H9 (cell line): ENCODE measurements around the gene LTB4R2. TPM values are rescaled to one million over a fixed set of nuclear protein-coding genes. Genes with fewer than 3 reads are reported as not detected.

Source experiments
- DNase-seq: peaks from one replicate; pipeline ENCODE4 v3.0.0-alpha.2; 2017
- H2AFZ ChIP-seq: one replicate; pipeline ENCODE4 v1.6.1; 2013; ENCODE audit warnings: mild to moderate bottlenecking, low read length, control low read depth, moderate library complexity
- H2AK5ac ChIP-seq: 2 replicates; pipeline ENCODE4 v1.6.1; 2013; ENCODE audit warnings: low read length, control low read depth, mixed read lengths; ENCODE audit not compliant: insufficient read length
- H2BK120ac ChIP-seq: one replicate; pipeline ENCODE4 v1.6.1; 2013; ENCODE audit warnings: low read depth, mild to moderate bottlenecking, low read length, control low read depth, inconsistent platforms; ENCODE audit not compliant: poor library complexity, severe bottlenecking
- H2BK12ac ChIP-seq: 2 replicates; pipeline ENCODE4 v1.6.1; 2013; ENCODE audit warnings: low read length, control low read depth, mixed read lengths, low read depth; ENCODE audit not compliant: insufficient read length
- H2BK15ac ChIP-seq: 2 replicates; pipeline ENCODE4 v1.6.1; 2013; ENCODE audit warnings: low read depth, low read length, control low read depth
- H2BK20ac ChIP-seq: one replicate; pipeline ENCODE4 v1.6.1; 2013; ENCODE audit warnings: low read depth, mild to moderate bottlenecking, low read length, control low read depth, inconsistent platforms; ENCODE audit not compliant: poor library complexity, severe bottlenecking
- H2BK5ac ChIP-seq: 2 replicates; pipeline ENCODE4 v1.6.1; 2013; ENCODE audit warnings: low read length, control low read depth, mixed read lengths; ENCODE audit not compliant: insufficient read length
- H3K14ac ChIP-seq: 2 replicates; pipeline ENCODE4 v1.6.1; 2013; ENCODE audit warnings: low read length, control low read depth; ENCODE audit not compliant: insufficient read depth
- H3K18ac ChIP-seq: 2 replicates; pipeline ENCODE4 v1.6.1; 2013; ENCODE audit warnings: low read depth, mild to moderate bottlenecking, mixed read lengths, low read length, control low read depth; ENCODE audit not compliant: insufficient read length
- H3K23ac ChIP-seq: 2 replicates; pipeline ENCODE4 v1.6.1; 2013; ENCODE audit warnings: low read length, control low read depth, mixed read lengths, low read depth; ENCODE audit not compliant: insufficient read length
- H3K23me2 ChIP-seq: 2 replicates; pipeline ENCODE4 v1.6.1; 2013; ENCODE audit warnings: low read depth, mild to moderate bottlenecking, mixed read lengths, low read length, control low read depth; ENCODE audit not compliant: insufficient read length, poor library complexity, severe bottlenecking
- H3K27ac ChIP-seq: 2 replicates; pipeline ENCODE4 v1.5.1; 2013; ENCODE audit warnings: low read length, control low read depth, mixed read lengths, low read depth; ENCODE audit not compliant: insufficient read length
- H3K27me3 ChIP-seq: 2 replicates; pipeline ENCODE4 v1.6.1; 2013; ENCODE audit warnings: low read length, control low read depth, inconsistent platforms; ENCODE audit not compliant: insufficient read depth
- H3K4ac ChIP-seq: 2 replicates; pipeline ENCODE4 v1.6.1; 2013; ENCODE audit warnings: low read depth, mild to moderate bottlenecking, control low read depth, inconsistent platforms, low read length, moderate library complexity
- H3K4me1 ChIP-seq: 2 replicates; pipeline ENCODE4 v1.6.1; 2013; ENCODE audit warnings: low read length, control low read depth, inconsistent platforms; ENCODE audit not compliant: insufficient read depth
- H3K4me2 ChIP-seq: 2 replicates; pipeline ENCODE4 v1.6.1; 2013; ENCODE audit warnings: low read length, control low read depth, mixed read lengths; ENCODE audit not compliant: insufficient read length, insufficient read depth
- H3K56ac ChIP-seq: 2 replicates; pipeline ENCODE4 v1.6.1; 2013; ENCODE audit warnings: low read depth, mild to moderate bottlenecking, mixed read lengths, low read length, control low read depth; ENCODE audit not compliant: insufficient read length
- H3K79me1 ChIP-seq: 2 replicates; pipeline ENCODE4 v1.6.1; 2013; ENCODE audit warnings: low read depth, mild to moderate bottlenecking, moderate library complexity, low read length, control low read depth, inconsistent platforms; ENCODE audit not compliant: insufficient read depth, poor library complexity, severe bottlenecking
- H3K79me2 ChIP-seq: 2 replicates; pipeline ENCODE4 v1.6.1; 2013; ENCODE audit warnings: low read length, control low read depth, inconsistent platforms; ENCODE audit not compliant: insufficient read depth
- H3K9ac ChIP-seq: 2 replicates; pipeline ENCODE4 v1.6.1; 2013; ENCODE audit warnings: low read length, control low read depth, mixed read lengths; ENCODE audit not compliant: insufficient read length; ENCODE audit errors: extremely low read depth
- H3K9me3 ChIP-seq: one replicate; pipeline ENCODE4 v1.6.1; 2013; ENCODE audit warnings: low read depth, low read length, inconsistent platforms; ENCODE audit not compliant: control insufficient read depth
- H3T11ph ChIP-seq: one replicate; pipeline ENCODE4 v1.6.1; 2013; ENCODE audit warnings: mild to moderate bottlenecking, low read length, control low read depth, inconsistent platforms
- H4K20me1 ChIP-seq: one replicate; pipeline ENCODE4 v1.6.1; 2013; ENCODE audit not compliant: control insufficient read depth, insufficient read length, insufficient read depth
- H4K5ac ChIP-seq: 2 replicates; pipeline ENCODE4 v1.6.1; 2013; ENCODE audit warnings: low read depth, mild to moderate bottlenecking, mixed read lengths, low read length, control low read depth; ENCODE audit not compliant: insufficient read length
- H4K8ac ChIP-seq: replicated peaks from 2 replicates; pipeline ENCODE4 v1.6.1; 2013; ENCODE audit warnings: low read length, control low read depth, mixed read lengths, low read depth; ENCODE audit not compliant: insufficient read length
- H4K91ac ChIP-seq: 2 replicates; pipeline ENCODE4 v1.6.1; 2013; ENCODE audit warnings: low read depth, mild to moderate bottlenecking, moderate library complexity, mixed read lengths, low read length, control low read depth; ENCODE audit not compliant: insufficient read length
- H3K27ac Mint-ChIP-seq, 3 experiments: 2 replicates in 2 of 3; 3 replicates in 1 of 3; pipeline ENCODE4 v1.8.0; 2020 to 2021; ENCODE audit warnings: mixed read lengths in 3 of 3, mild to moderate bottlenecking in 1 of 3, moderate library complexity in 1 of 3
- H3K27me3 Mint-ChIP-seq: 2 replicates; pipeline ENCODE4 v1.8.0; 2021; ENCODE audit warnings: low read depth, mild to moderate bottlenecking, moderate library complexity, mixed read lengths
- H3K36me3 Mint-ChIP-seq, 3 experiments: 2 replicates in 2 of 3; 3 replicates in 1 of 3; pipeline ENCODE4 v1.8.0; 2020 to 2021; ENCODE audit warnings: low read depth in 3 of 3, mixed read lengths in 3 of 3; ENCODE audit not compliant: insufficient read depth in 1 of 3
- H3K4me1 Mint-ChIP-seq, 2 experiments: 2 replicates each; pipeline ENCODE4 v1.8.0; 2020; ENCODE audit warnings: mixed read lengths in 2 of 2
- H3K4me3 Mint-ChIP-seq, 2 experiments: 2 replicates in 1 of 2; 3 replicates in 1 of 2; pipeline ENCODE4 v1.8.0; 2020 to 2021; ENCODE audit warnings: mild to moderate bottlenecking in 2 of 2, mixed read lengths in 2 of 2, moderate library complexity in 1 of 2
- H3K9me3 Mint-ChIP-seq, 2 experiments: 2 replicates in 1 of 2; 3 replicates in 1 of 2; pipeline ENCODE4 v1.8.0; 2020; ENCODE audit warnings: mild to moderate bottlenecking in 2 of 2, mixed read lengths in 2 of 2, moderate library complexity in 1 of 2
- CTCF ChIP-seq: fragments of 200-600 bp; sonication (generic); conservative IDR thresholded peaks from 3 replicates; pipeline ENCODE4 v1.8.0; 2021; ENCODE audit warnings: antibody characterized with exemption, mild to moderate bottlenecking
- WGBS: extraction: QIAGEN DNeasy Blood & Tissue Kit; methylation state at CpG from one replicate; pipeline ENCODE4 v1.1.7; 2013; ENCODE audit warnings: missing lambda C conversion rate, low lambda C conversion rate, mixed read lengths; ENCODE audit not compliant: insufficient read length; ENCODE audit errors: extremely low coverage; 5-methylcytosine and 5-hydroxymethylcytosine counted together
- total RNA-seq: library from RNA; stranded (reverse); gene quantifications from 2 replicates; pipeline ENCODE4 v1.2.1, GENCODE V29; 2021

Gene LTB4R2
- total RNA-seq, 1 experiment from 2014 or later: 13.4 TPM

- no peaks in the 10 kb centered on the region for H3K36me3 Mint-ChIP-seq
- no CpG with 5 or more reads among the region's 5 CpGs for WGBS
- no peaks in the 10 kb centered on the region for H3K23me2 ChIP-seq
- no peak overlapping the region for H3K4me2 ChIP-seq
- H3K23ac ChIP-seq: no peak overlapping the region
- no peak overlapping the region for H3K27ac ChIP-seq
- H2AFZ ChIP-seq: no peak overlapping the region
- H3K18ac ChIP-seq: no peak overlapping the region
- no peaks in the 10 kb centered on the region for H3K9me3 Mint-ChIP-seq
- H3K14ac ChIP-seq: no peak overlapping the region; the same call in 1 of the 2 replicates
- H3K27ac Mint-ChIP-seq: peak overlapping the region in 2 of 3 experiments; percentile 16 to 44; a peak in 2 of 7 replicates
- no peaks in the 10 kb centered on the region for H3K4me1 ChIP-seq
- no peak overlapping the region for H2BK15ac ChIP-seq
- no peak for TF ChIP-seq CTCF
- no peak overlapping the region for H2BK20ac ChIP-seq
- H2BK5ac ChIP-seq: no peak overlapping the region
- no peak overlapping the region for H2BK120ac ChIP-seq
- H2AK5ac ChIP-seq: no peak overlapping the region
- H3K4ac ChIP-seq: no peak overlapping the region
- H3K27me3 Mint-ChIP-seq: no peaks in the 10 kb centered on the region
- H2BK12ac ChIP-seq: no peak overlapping the region
- H4K8ac ChIP-seq: no peak overlapping the region
- H3K4me1 Mint-ChIP-seq: peaks cover 2% of the 10 kb centered on the region in 2 experiments; a peak in 1 of 4 replicates
- H4K5ac ChIP-seq: no peak overlapping the region
- H3K79me1 ChIP-seq: no peaks in the 10 kb centered on the region
- H3K27me3 ChIP-seq: no peaks in the 10 kb centered on the region
- no peak overlapping the region for H3K9ac ChIP-seq
- H3T11ph ChIP-seq: no peak overlapping the region
- no peaks in the 10 kb centered on the region for H4K20me1 ChIP-seq
- H4K91ac ChIP-seq: no peak overlapping the region
- DNase-seq: no peak
- H3K9me3 ChIP-seq: no peaks in the 10 kb centered on the region
- H3K4me3 Mint-ChIP-seq: no peak overlapping the region
- no peak overlapping the region for H3K56ac ChIP-seq
- H3K79me2 ChIP-seq: no peaks in the 10 kb centered on the region
Measured at GRCh38 chr14:24283796-24284460, 26.0 kb upstream of the LTB4R2 start.
